ENCODE results near the gene NALCN. TPM values are rescaled to one million over a fixed set of nuclear protein-coding genes. Genes with fewer than 3 reads are reported as not detected.

Gene NALCN
- total and polyA plus RNA-seq, 4 donors: 0.09 to 0.92 (median 0.18) TPM

DNA sequence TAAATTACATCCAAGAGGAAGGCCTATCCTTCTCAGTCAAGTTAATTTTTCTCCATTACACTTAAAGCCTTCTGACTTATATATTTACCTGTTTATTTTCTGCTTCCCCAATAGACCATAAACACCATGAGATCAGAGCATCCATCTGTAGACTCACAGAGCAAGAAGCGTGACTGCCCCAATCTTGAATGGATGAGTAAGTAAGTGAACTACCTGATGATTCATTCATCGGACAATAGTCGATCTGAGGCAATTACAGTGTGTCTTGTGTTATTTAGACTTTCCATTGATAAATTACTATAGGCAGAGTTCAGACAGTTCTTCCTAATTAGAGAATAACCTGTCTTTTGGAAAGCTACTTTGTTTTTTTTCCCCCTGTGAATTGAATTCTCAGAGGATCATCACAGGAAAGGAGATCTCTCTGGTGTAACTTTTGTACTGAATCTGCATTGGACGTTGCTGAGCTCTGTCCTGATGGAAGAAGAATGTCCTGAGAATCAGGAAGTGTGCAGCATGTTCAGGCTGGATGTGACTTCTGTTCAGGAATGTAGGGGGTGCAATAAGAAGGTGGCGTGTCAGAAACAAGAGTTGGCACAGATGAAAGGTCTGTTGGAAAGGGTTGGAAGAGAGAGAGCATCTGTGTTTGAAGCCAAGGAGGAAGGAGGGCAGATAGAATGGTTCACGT lies 367.0 kb downstream of the NALCN start:
- TF ChIP-seq HNF4G (IDR thresholded peaks at IDR 0.05): no peak
- no peak for TF ChIP-seq TAF1 (conservative IDR thresholded peaks at IDR 0.05)
- no peak for TF ChIP-seq CTCF (IDR thresholded peaks at IDR 0.05; ENCODE audit: low read depth, low read length, missing input control)
- TF ChIP-seq JUND (IDR thresholded peaks at IDR 0.05): no peak
- TF ChIP-seq, protein P1, sequence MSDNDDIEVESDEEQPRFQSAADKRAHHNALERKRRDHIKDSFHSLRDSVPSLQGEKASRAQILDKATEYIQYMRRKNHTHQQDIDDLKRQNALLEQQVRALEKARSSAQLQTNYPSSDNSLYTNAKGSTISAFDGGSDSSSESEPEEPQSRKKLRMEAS (IDR thresholded peaks at IDR 0.05): no peak
- no peak for TF ChIP-seq RAD21 (IDR thresholded peaks at IDR 0.05)
- TF ChIP-seq ATF3 (IDR thresholded peaks at IDR 0.05): no peak
- TF ChIP-seq SP1 (IDR thresholded peaks at IDR 0.05): no peak
- TF ChIP-seq NR2F2 (IDR thresholded peaks at IDR 0.05): no peak
- TF ChIP-seq, protein P2, sequence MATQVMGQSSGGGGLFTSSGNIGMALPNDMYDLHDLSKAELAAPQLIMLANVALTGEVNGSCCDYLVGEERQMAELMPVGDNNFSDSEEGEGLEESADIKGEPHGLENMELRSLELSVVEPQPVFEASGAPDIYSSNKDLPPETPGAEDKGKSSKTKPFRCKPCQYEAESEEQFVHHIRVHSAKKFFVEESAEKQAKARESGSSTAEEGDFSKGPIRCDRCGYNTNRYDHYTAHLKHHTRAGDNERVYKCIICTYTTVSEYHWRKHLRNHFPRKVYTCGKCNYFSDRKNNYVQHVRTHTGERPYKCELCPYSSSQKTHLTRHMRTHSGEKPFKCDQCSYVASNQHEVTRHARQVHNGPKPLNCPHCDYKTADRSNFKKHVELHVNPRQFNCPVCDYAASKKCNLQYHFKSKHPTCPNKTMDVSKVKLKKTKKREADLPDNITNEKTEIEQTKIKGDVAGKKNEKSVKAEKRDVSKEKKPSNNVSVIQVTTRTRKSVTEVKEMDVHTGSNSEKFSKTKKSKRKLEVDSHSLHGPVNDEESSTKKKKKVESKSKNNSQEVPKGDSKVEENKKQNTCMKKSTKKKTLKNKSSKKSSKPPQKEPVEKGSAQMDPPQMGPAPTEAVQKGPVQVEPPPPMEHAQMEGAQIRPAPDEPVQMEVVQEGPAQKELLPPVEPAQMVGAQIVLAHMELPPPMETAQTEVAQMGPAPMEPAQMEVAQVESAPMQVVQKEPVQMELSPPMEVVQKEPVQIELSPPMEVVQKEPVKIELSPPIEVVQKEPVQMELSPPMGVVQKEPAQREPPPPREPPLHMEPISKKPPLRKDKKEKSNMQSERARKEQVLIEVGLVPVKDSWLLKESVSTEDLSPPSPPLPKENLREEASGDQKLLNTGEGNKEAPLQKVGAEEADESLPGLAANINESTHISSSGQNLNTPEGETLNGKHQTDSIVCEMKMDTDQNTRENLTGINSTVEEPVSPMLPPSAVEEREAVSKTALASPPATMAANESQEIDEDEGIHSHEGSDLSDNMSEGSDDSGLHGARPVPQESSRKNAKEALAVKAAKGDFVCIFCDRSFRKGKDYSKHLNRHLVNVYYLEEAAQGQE (IDR thresholded peaks at IDR 0.05): no peak
- no peak for TF ChIP-seq FOXA2 (IDR thresholded peaks at IDR 0.05)
- TF ChIP-seq GABPA (IDR thresholded peaks at IDR 0.05 in 1 of 2, conservative IDR thresholded peaks at IDR 0.05 in 1 of 2): no peak
- no peak for TF ChIP-seq ZBTB33 (IDR thresholded peaks at IDR 0.05)
- TF ChIP-seq YY1 (IDR thresholded peaks at IDR 0.05): no peak
- no peak for TF ChIP-seq RXRA (IDR thresholded peaks at IDR 0.05)
- TF ChIP-seq HNF4A (conservative IDR thresholded peaks at IDR 0.05): no peak
- TF ChIP-seq FOXA1 (IDR thresholded peaks at IDR 0.05): no peak
- TF ChIP-seq EGR1 (IDR thresholded peaks at IDR 0.05; ENCODE audit: low read depth in 2 of 2): no peak
- H3K4me3 ChIP-seq (ENCODE audit: low read depth in 1 of 3, low read length in 3 of 3): no peak overlapping the region
- no peaks in the 10 kb centered on the region for H3K27me3 ChIP-seq (ENCODE audit: control insufficient read depth in 4 of 4, insufficient read depth in 4 of 4, low read length in 3 of 4)
- WGBS: 76% methylated on average over 6 of the region's 6 CpGs
- H3K4me1 ChIP-seq (ENCODE audit: control insufficient read depth in 4 of 4, insufficient read depth in 4 of 4, low read length in 3 of 4): no peaks in the 10 kb centered on the region
- H3K27ac ChIP-seq (ENCODE audit: low read depth in 1 of 2, low read length in 2 of 2): no peak overlapping the region
- H3K9ac ChIP-seq (ENCODE audit: low read depth in 1 of 2, low read length in 2 of 2): no peak overlapping the region
- H3K9me3 ChIP-seq (ENCODE audit: control insufficient read depth in 4 of 4, low read length in 3 of 4): no peaks in the 10 kb centered on the region
- no peak for DNase-seq (ENCODE audit: low spot score)
- no peaks in the 10 kb centered on the region for H3K36me3 ChIP-seq (ENCODE audit: control insufficient read depth in 4 of 4, insufficient read depth in 3 of 4, low read depth in 1 of 4, low read length in 3 of 4)

Measured in liver (tissue), 9 donors.